ENCODE measurements around the gene WBP2. TPM values are rescaled to one million over a fixed set of nuclear protein-coding genes. Genes with fewer than 3 reads are reported as not detected.
"Not testable (repeated sequence)": the region's sequence is repeated elsewhere in the genome, so short reads cannot be mapped to it uniquely, and the experiment has no call there.

WBP2 gene
- total RNA-seq, 2 experiments from 2014 or later, result 64.3 to 68.6 TPM

- Mint-ChIP-seq H3K27me3 (ENCODE audit: low read depth) (peaks cover 7% of the 10 kb centered on the region), H3K36me3 (ENCODE audit: low read depth) (peaks cover 26% of the 10 kb centered on the region), H3K9me3 (ENCODE audit: insufficient read depth) (no peaks in the 10 kb centered on the region), H3K27ac (peak overlapping the region; percentile 92), H3K4me1 (ENCODE audit: low read depth) (peaks cover 49% of the 10 kb centered on the region), H3K4me3 (peak overlapping the region; percentile 91)
- no peak for ATAC-seq
- ChIA-PET POLR2A (interaction anchor here (0.9 to 3.9 kb wide), 14 partner anchors 8 to 122 kb away, joined by 3 to 23 read pairs (median 4); partner anchors contain the start of genes ACOX1, TEN1, TRIM65 and UNK), CTCF (interaction anchor here (0.8 to 14.5 kb wide), 12 partner anchors 14 to 125 kb away, joined by 3 to 307 read pairs (median 8); partner anchors contain the start of genes CDK3, GALK1, MRPL38 and TRIM65)
- DNase-seq, result no peak
Measured at GRCh38 chr17:75875182-75875939, 20.2 kb upstream of the WBP2 start.

- Mint-ChIP-seq H3K27ac (peak overlapping the region; percentile 67), H3K27me3 (ENCODE audit: low read depth) (peaks cover 3% of the 10 kb centered on the region), H3K4me1 (ENCODE audit: low read depth) (peaks cover 49% of the 10 kb centered on the region), H3K4me3 (no peak overlapping the region), H3K9me3 (ENCODE audit: insufficient read depth) (no peaks in the 10 kb centered on the region), H3K36me3 (ENCODE audit: low read depth) (peaks cover 26% of the 10 kb centered on the region)
- no peak for ATAC-seq
- CTCF ChIA-PET, result interaction anchor here (1.3 to 14.5 kb wide), 4 partner anchors 15 to 131 kb away, joined by 5 to 307 read pairs (median 43); partner anchors contain the start of genes TRIM65 and WBP2
- POLR2A ChIA-PET, result interaction anchor here (2.1 to 3.9 kb wide), 4 partner anchors 13 to 21 kb away, joined by 9 to 26 read pairs (median 23); partner anchors contain the start of genes TRIM65 and WBP2
- DNase-seq, result no peak
Measured at GRCh38 chr17:75874323-75875181, 19.4 kb upstream of the WBP2 start.

GRCh38 chr17:75873587-75874322 lies 18.6 kb upstream of the WBP2 start:
- POLR2A ChIA-PET, result interaction anchor here (1.0 to 3.0 kb wide), 4 partner anchors 9 to 30 kb away, joined by 4 to 26 read pairs (median 12); partner anchors contain the start of genes TRIM65, UNC13D and WBP2
- no peak overlapping the region for H3K4me3 Mint-ChIP-seq
- no peak for ATAC-seq

GRCh38 chr17:75872434-75873351 lies 17.6 kb upstream of the WBP2 start:
- H3K27me3 Mint-ChIP-seq (ENCODE audit: low read depth), result peaks cover 3% of the 10 kb centered on the region
- peaks cover 40% of the 10 kb centered on the region for H3K4me1 Mint-ChIP-seq (ENCODE audit: low read depth)
- DNase-seq (peak; percentile 87), ATAC-seq (peak; percentile 65)
- H3K4me3 Mint-ChIP-seq, result peak overlapping the region; percentile 42
- no peaks in the 10 kb centered on the region for H3K9me3 Mint-ChIP-seq (ENCODE audit: insufficient read depth)
- ChIA-PET POLR2A (interaction anchor here (0.6 to 3.0 kb wide), 8 partner anchors 8 to 97 kb away, joined by 3 to 26 read pairs (median 6); partner anchors contain the start of genes TRIM65, UNC13D and WBP2), CTCF (interaction anchor here (0.7 to 14.5 kb wide), 9 partner anchors 11 to 133 kb away, joined by 3 to 307 read pairs (median 4); partner anchors contain the start of genes GALK1, TRIM65 and WBP2)
- peaks cover 26% of the 10 kb centered on the region for H3K36me3 Mint-ChIP-seq (ENCODE audit: low read depth)
- peak overlapping the region; percentile 95 for H3K27ac Mint-ChIP-seq

More at GRCh38 chr17:75873587-75874322, 18.6 kb upstream of the WBP2 start:
- Mint-ChIP-seq H3K36me3 (ENCODE audit: low read depth) (peaks cover 26% of the 10 kb centered on the region), H3K9me3 (ENCODE audit: insufficient read depth) (no peaks in the 10 kb centered on the region), H3K27ac (peak overlapping the region; percentile 95), H3K27me3 (ENCODE audit: low read depth) (peaks cover 3% of the 10 kb centered on the region), H3K4me1 (ENCODE audit: low read depth) (peaks cover 42% of the 10 kb centered on the region)
- DNase-seq, result no peak
- CTCF ChIA-PET, result interaction anchor here (0.7 to 14.5 kb wide), 5 partner anchors 14 to 132 kb away, joined by 3 to 307 read pairs (median 5); partner anchors contain the start of genes TRIM65 and WBP2

DNA sequence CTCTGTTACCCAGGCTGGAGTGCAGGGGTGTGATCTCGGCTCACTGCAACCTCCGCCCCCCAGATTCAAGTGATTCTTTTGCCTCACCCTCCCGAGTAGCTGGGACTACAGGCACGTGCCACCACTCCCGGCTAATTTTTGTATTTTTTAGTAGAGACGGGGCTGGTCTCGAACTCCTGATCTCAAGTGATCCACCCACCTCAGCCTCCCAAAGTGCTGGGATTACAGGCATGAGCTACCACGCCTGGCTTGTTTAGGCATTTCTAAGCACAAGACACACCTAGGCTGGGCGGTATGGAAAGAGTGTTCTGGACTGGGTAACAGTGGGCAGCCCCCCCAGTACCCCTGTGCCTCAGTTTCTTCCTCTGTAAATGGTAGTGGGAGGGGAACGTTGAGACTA lies 15.1 kb upstream of the WBP2 start:
- not testable (repeated sequence) for H3K27me3 Mint-ChIP-seq (ENCODE audit: low read depth); H3K9me3 Mint-ChIP-seq (ENCODE audit: insufficient read depth); H3K4me3 Mint-ChIP-seq; H3K36me3 Mint-ChIP-seq (ENCODE audit: low read depth); ATAC-seq; DNase-seq; H3K27ac Mint-ChIP-seq
- ChIA-PET POLR2A (interaction anchor here (2.2 kb wide), 1 partner anchor 15 kb away, joined by 5 read pairs; the partner anchor contains the start of gene WBP2), CTCF (interaction anchor here (1.3 to 14.5 kb wide), 4 partner anchors 11 to 87 kb away, joined by 3 to 307 read pairs (median 4); partner anchors contain the start of gene WBP2)
- H3K4me1 Mint-ChIP-seq (ENCODE audit: low read depth), result peaks cover 28% of the 10 kb centered on the region

DNA sequence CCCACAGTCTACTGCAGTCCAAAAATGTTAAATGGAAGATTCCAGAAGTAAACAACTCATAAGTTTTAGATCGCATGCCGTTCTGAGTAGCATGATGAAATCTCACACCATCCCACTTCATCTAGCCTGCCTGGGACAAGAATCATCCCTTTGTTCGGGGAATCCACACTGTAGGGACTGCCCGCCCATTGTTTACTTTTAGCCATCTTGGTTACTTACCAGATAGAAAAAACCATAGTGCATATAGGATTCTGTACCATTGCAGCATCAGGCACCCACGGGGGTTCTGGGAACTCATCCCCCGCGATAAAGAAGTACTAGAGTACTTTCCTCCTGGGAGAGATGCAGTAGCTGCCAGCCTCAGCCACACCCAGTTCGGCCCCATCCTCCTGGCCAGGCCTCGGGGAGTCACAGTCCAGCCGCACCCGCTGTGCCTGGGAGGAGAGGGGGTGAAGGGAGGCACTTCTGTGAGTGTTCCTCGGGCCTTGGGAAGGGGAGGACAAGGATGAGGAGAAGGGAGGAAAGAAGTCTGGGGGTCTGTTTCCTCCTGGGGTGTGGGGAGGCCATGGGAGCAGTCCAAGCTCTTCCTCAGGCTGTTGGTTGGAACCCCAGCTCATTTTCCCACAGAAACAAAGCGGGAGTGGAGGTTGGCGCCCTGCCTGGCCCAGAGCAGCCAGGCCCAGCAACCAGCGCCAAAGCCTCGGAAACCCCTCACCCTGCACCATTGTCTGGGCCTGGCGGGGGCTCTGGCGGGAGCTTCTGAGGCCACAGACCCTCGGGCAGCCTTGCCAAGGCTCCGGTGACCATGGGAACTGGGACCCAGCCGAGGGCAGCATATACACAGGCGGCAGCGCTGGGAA lies 14.4 kb upstream of the WBP2 start:
- Mint-ChIP-seq H3K4me3 (no peak overlapping the region), H3K27me3 (ENCODE audit: low read depth) (peaks cover 3% of the 10 kb centered on the region), H3K4me1 (ENCODE audit: low read depth) (peaks cover 31% of the 10 kb centered on the region), H3K9me3 (ENCODE audit: insufficient read depth) (no peaks in the 10 kb centered on the region), H3K27ac (no peak overlapping the region), H3K36me3 (ENCODE audit: low read depth) (peaks cover 7% of the 10 kb centered on the region)
- POLR2A ChIA-PET, result interaction anchor here (0.6 to 2.2 kb wide), 2 partner anchors 14 to 401 kb away, joined by 4 to 5 read pairs; partner anchors contain the start of gene WBP2
- ATAC-seq (no peak), DNase-seq (no peak)
- CTCF ChIA-PET, result interaction anchor here (1.4 to 14.5 kb wide), 2 partner anchors 10 to 26 kb away, joined by 3 to 307 read pairs; partner anchors contain the start of gene WBP2

DNA sequence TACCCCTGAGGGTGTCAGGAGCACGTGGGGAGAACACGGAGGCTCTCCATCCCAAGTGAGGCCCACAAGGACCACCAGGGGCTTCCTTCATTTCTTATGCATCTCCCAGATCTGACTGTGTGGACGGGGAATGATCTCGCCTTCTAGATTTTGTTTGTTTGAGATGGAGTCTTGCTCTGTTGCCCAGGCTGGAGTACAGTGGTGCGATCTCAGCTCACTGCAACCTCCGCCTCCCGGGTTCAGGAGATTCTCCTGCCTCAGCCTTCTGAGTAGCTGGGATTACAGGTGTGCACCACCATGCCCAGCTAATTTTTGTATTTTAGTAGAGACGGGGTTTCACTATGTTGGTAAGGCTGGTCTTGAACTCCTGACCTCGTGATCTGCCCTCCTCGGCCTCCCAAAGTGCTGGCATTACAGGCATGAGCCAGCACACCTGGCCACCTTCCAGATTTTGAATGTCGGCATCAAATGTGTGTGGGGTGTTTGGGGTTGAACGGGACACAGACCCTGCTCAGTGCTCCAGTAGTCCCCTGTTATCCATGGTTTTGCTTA lies 13.7 kb upstream of the WBP2 start:
- H3K36me3 Mint-ChIP-seq (ENCODE audit: low read depth); H3K27ac Mint-ChIP-seq; POLR2A ChIA-PET; DNase-seq; H3K27me3 Mint-ChIP-seq (ENCODE audit: low read depth); ATAC-seq; H3K4me3 Mint-ChIP-seq; H3K9me3 Mint-ChIP-seq (ENCODE audit: insufficient read depth): not testable (repeated sequence)
- peaks cover 34% of the 10 kb centered on the region for H3K4me1 Mint-ChIP-seq (ENCODE audit: low read depth)
- CTCF ChIA-PET, result interaction anchor here (0.9 kb wide), 1 partner anchor 13 kb away, joined by 3 read pairs; no protein-coding TSS in a partner anchor

DNA sequence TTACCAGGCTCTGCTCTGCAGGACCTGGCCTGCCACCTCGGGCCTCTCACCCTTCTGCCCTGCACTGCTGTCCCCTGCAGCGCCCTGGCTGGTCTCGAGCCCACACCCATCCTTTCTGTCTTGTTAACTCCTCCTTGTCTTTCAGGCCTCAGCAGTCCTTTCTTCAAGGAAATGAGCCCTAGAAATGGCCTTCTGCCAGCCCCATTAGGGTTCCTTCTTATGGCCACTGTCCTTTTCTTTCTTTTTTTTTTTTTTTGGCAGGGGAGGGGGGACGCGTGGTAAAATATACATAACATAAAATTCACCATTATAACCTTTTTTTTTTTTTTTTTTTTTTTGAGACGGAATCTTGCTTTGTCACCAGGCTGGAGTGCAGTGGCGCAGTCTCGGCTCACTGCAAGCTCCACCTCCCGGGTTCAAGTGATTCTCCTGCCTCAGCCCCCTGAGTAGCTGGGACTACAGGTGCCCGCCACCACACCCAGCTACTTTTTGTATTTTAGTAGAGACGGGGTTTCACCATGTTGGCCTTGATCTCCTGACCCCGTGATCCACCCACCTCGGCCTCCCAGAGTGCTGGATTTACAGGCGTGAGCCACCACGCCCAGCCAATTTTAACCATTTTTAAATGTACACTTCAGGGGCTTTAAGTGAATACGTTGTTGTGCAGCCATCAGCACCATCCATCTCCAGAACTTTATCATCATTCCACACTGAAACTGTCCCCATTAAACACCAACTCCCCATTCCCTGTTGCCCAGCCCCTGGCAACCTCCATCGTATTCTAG lies 10.5 kb upstream of the WBP2 start:
- CTCF ChIA-PET, result interaction anchor here (1.3 to 11.9 kb wide), 5 partner anchors 10 to 21 kb away, joined by 3 to 307 read pairs (median 10); partner anchors contain the start of genes TRIM47 and WBP2

More for the DNA sequence above, 10.5 kb upstream of the WBP2 start:
- H3K9me3 Mint-ChIP-seq (ENCODE audit: insufficient read depth); DNase-seq; H3K36me3 Mint-ChIP-seq (ENCODE audit: low read depth); H3K27me3 Mint-ChIP-seq (ENCODE audit: low read depth); H3K4me3 Mint-ChIP-seq; ATAC-seq: not testable (repeated sequence)
- Mint-ChIP-seq H3K4me1 (ENCODE audit: low read depth) (peaks cover 29% of the 10 kb centered on the region), H3K27ac (peak overlapping the region; percentile 83)
- POLR2A ChIA-PET, result interaction anchor here (1.2 to 1.9 kb wide), 3 partner anchors 10 to 12 kb away, joined by 7 to 13 read pairs (median 8); partner anchors contain the start of gene WBP2
